Superior temporal gyrus (tissue), 1 donor: ENCODE data around the gene LMBRD1.
A peak's percentile ranks its signal among the peaks of the same experiment; 100 is the strongest.
"Not testable (repeated sequence)": the region's sequence is repeated elsewhere in the genome, so short reads cannot be mapped to it uniquely, and the experiment has no call there.

Experiments
- DNase-seq: peaks from one replicate; pipeline ENCODE4 v3.0.0-alpha.2; 2016; ENCODE audit errors: extremely low spot score

The LMBRD1 gene

GRCh38 chr6:69796642-69797390 is at the start of gene LMBRD1:
Gene LMBRD1 (minus strand): TSS chr6:69797010. CDS start chr6:69796881, 129 bp downstream.
- peak; percentile 97 for DNase-seq

- no peak for DNase-seq
Observed at GRCh38 chr6:69846312-69846711, 49.5 kb upstream of the LMBRD1 start.

GRCh38 chr6:69843189-69843588 is 46.4 kb upstream of the LMBRD1 start:
- no peak for DNase-seq

GRCh38 chr6:69841862-69842261 is 45.1 kb upstream of the LMBRD1 start:
- DNase-seq: no peak

- DNase-seq: peak; percentile 82
Observed at GRCh38 chr6:69835414-69836179, 38.8 kb upstream of the LMBRD1 start.

GRCh38 chr6:69832558-69832957 is 35.7 kb upstream of the LMBRD1 start:
- DNase-seq: no peak

GRCh38 chr6:69827276-69827893 is 30.6 kb upstream of the LMBRD1 start:
- DNase-seq: no peak

- no peak for DNase-seq
Observed at GRCh38 chr6:69825904-69826303, 29.1 kb upstream of the LMBRD1 start.

- DNase-seq: not testable (repeated sequence)
Observed at GRCh38 chr6:69824355-69824754, 27.5 kb upstream of the LMBRD1 start.

GRCh38 chr6:69820438-69820837 is 23.6 kb upstream of the LMBRD1 start:
- DNase-seq: no peak

GRCh38 chr6:69820018-69820417 is 23.2 kb upstream of the LMBRD1 start:
- DNase-seq: no peak

- DNase-seq: no peak
Observed at GRCh38 chr6:69819138-69819537, 22.3 kb upstream of the LMBRD1 start.

- DNase-seq: no peak
Observed at GRCh38 chr6:69818223-69818930, 21.6 kb upstream of the LMBRD1 start.

GRCh38 chr6:69817358-69817757 is 20.5 kb upstream of the LMBRD1 start:
- DNase-seq: no peak

- no peak for DNase-seq
Observed at GRCh38 chr6:69816569-69816968, 19.8 kb upstream of the LMBRD1 start.

- DNase-seq: no peak
Observed at GRCh38 chr6:69816026-69816425, 19.2 kb upstream of the LMBRD1 start.

- no peak for DNase-seq
Observed at GRCh38 chr6:69813508-69813907, 16.7 kb upstream of the LMBRD1 start.

- DNase-seq: no peak
Observed at GRCh38 chr6:69812746-69813427, 16.1 kb upstream of the LMBRD1 start.

GRCh38 chr6:69802995-69803394 is 6.2 kb upstream of the LMBRD1 start:
- DNase-seq: no peak

GRCh38 chr6:69801711-69802110 is 4.9 kb upstream of the LMBRD1 start:
- DNase-seq: no peak

GRCh38 chr6:69801225-69801624 is 4.4 kb upstream of the LMBRD1 start:
- no peak for DNase-seq
